CD4-positive, alpha-beta T cell treated with Interferon alpha-2 for 1 hour (primary cell): ENCODE results near the gene OR5A2.
"Not testable (repeated sequence)": the region's sequence is repeated elsewhere in the genome, so short reads cannot be mapped to it uniquely, and the experiment has no call there.

Experiments
- DNase-seq, 2 donors: peaks; one replicate each; pipeline ENCODE4 v3.0.0-alpha.2; 2020 to 2022

Gene OR5A2

DNA sequence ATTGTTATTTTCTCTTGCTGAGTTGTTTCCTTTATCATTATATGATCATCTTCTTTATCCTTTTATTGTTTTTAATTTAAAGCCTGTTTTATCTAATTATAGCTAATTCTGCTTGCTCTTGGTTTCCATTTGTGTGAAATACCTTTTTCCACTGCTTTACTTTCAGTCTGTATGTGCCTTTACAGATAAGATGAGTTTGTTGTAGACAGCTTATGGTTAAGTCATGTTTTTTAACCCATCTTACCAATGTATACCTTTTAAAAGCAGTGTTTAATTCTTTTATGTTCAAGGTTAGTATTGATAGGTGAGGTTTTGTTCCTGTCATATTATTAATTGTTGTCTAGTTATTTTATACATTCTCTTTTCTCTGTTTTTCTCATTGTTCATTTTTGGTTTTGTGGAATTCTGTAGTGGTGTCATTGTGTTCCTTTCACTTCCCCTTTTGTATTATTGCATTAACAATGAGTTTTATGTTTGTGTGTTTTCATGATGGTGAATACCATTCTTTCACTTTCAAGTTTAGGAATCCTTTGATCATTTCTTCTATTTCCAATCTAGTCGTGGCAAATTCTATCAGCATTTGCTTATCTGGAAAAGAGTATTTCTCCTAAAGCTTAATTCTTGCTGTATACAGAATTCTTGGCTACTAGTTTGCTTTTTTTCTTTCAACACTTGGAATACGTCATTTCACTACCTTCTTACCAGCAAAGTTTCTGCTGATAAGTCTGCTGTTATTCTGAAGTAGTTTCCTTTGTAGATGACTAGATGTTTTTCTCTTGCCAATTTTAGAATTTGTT, 45.8 kb downstream of the OR5A2 start:
- DNase-seq = no peak

DNA sequence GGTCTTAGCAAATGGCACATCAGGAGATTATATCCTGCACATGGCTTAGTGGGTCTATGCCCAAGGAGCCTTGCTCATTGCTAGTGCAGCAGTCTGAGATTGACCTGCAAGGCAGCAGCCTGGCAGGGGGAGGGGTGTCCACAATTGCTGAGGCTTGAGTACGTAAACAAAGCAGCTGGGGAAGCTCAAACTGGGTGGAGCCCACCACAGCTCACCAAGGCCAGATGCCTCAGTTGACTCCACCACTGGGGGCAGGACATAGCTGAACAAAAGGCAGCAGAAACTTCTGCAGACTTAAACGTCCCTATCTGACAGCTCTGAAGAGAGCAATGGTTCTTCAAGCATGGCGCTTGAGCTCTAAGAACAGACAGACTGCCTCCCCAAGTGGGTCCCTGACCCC, 53.9 kb downstream of the OR5A2 start:
- not testable (repeated sequence) for DNase-seq

DNA sequence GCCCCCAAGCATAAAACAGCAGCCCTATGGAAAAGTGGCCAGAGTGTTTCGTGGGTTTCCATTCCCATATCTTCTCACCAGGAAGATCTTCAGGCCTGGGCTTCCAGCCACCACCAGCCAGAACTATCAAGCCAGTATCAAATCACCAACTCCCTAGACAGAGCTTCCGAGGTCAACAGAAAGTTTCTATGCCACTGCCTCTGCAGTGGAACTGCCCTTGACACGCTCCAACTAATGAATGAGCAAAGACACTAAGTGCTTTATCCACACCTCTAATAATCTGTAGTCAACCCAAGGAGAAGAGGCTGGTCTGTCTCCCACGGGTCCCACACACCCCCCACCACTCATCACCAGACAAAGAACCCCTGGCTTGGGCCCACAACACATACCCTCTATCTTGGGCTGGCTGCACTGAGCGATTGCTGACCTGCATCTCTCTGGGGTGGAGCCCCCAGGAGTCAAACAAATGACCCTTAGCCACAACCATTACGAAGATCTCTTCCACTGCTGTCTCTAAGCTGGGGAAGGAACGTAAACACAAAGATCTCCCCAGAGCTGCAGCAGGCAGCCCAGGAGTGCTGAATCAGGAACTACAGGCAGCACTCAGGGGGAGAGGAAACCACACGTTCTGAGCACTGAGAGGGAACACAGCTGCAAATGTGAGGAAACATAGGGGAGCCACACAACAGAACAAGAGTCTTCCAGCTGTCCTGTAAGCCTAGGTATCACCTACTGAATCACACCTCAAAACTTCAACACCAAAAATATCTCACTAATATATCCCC, 57.8 kb downstream of the OR5A2 start:
- DNase-seq = no peak
